Aorta (tissue), 5 donors: Measurements from ENCODE around the gene PI4KA. TPM values are rescaled to one million over a fixed set of nuclear protein-coding genes. Genes with fewer than 3 reads are reported as not detected.
"Not testable (repeated sequence)": the region's sequence is repeated elsewhere in the genome, so short reads cannot be mapped to it uniquely, and the experiment has no call there.

ENCODE experiments used
- ATAC-seq: fragments of 200-7000 bp; cut with Tn5 transposase; one replicate; pipeline ENCODE4 v1.9.1; 2022; ENCODE audit warnings: moderate library complexity; ENCODE audit not compliant: low FRiP score
- DNase-seq, 2 donors: peaks; one replicate each; pipeline ENCODE4 v3.0.0-alpha.2; 2020
- H3K27ac ChIP-seq, 2 donors: one replicate each; pipeline ENCODE4 v1.5.1; 2013; ENCODE audit warnings: low read length in 2 of 2, mild to moderate bottlenecking in 2 of 2, moderate library complexity in 2 of 2, control low read depth in 1 of 2, inconsistent platforms in 1 of 2, low read depth in 1 of 2
- H3K27me3 ChIP-seq, 2 donors: one replicate each; pipeline ENCODE4 v1.6.1; 2013; ENCODE audit warnings: control low read depth in 1 of 2, low read length in 1 of 2, mild to moderate bottlenecking in 1 of 2, moderate library complexity in 1 of 2; ENCODE audit not compliant: insufficient read depth in 2 of 2, control insufficient read depth in 1 of 2
- H3K36me3 ChIP-seq, 2 donors: one replicate each; pipeline ENCODE4 v1.6.1; 2013; ENCODE audit warnings: control low read depth in 1 of 2, low read length in 1 of 2, mild to moderate bottlenecking in 1 of 2; ENCODE audit not compliant: insufficient read depth in 2 of 2, control insufficient read depth in 1 of 2
- H3K4me1 ChIP-seq, 2 donors: one replicate each; pipeline ENCODE4 v1.6.1; 2013; ENCODE audit warnings: low read length in 2 of 2, control low read depth in 1 of 2, mild to moderate bottlenecking in 1 of 2, moderate library complexity in 1 of 2; ENCODE audit not compliant: insufficient read depth in 2 of 2, control insufficient read depth in 1 of 2
- H3K4me3 ChIP-seq, 2 donors: one replicate each; pipeline ENCODE4 v1.5.1; 2013; ENCODE audit warnings: low read length in 2 of 2, control low read depth in 1 of 2, mild to moderate bottlenecking in 1 of 2
- H3K9me3 ChIP-seq: one replicate; pipeline ENCODE4 v1.6.1; 2013; ENCODE audit warnings: mild to moderate bottlenecking, low read length; ENCODE audit not compliant: control insufficient read depth
- WGBS, 2 donors: extraction: QIAGEN DNeasy Blood & Tissue Kit; methylation state at CpG; one replicate each; pipeline ENCODE4 v1.1.7; 2013; 5-methylcytosine and 5-hydroxymethylcytosine counted together
- intact Hi-C, 2 donors: fragments of 100-400 bp; cut with DNase I; formaldehyde crosslinking; loops; one replicate each; pipeline versions ENCODE4 v1.14.2 to v1.15.0; 2022
- polyA plus RNA-seq, 2 donors: library from polyadenylated mRNA; stranded (reverse); fragments of 200-250 nt; gene quantifications; one replicate each; pipeline ENCODE4 v1.2.3, GENCODE V29; 2013
- total RNA-seq, 2 donors: library from RNA; stranded (reverse); fragmentation: NEBNext Ultra II Directional; extraction: Animal tissue kit (Norgen Biotek cat#: 25700); gene quantifications; one replicate each; pipeline ENCODE4 v1.2.1, GENCODE V29; 2021
- donor health status: healthy with polysubstance abuse.
- donor health status: Bipolar disorder and iron deficiency.
- donor health status: DM: no; HTN: no; CAD: no.
- donor health status: DM: no; HTN: no; CAD: no.
- donor health status: DM: yes; HTN: yes; CAD: no.

The PI4KA gene
- total and polyA plus RNA-seq, 4 donors: 21.9 to 107 (median 74.8) TPM

GRCh38 chr22:20843501-20843900, 15.1 kb downstream of the PI4KA start:
- no peak overlapping the region for H3K27ac ChIP-seq
- H3K36me3 ChIP-seq: no peaks in the 10 kb centered on the region
- no peak overlapping the region for H3K4me3 ChIP-seq
- 36 to 68% methylated on average over 2 of the region's 2 CpGs for WGBS, 2 donors
- DNase-seq: no peak
- no peaks in the 10 kb centered on the region for H3K27me3 ChIP-seq
- H3K4me1 ChIP-seq: no peaks in the 10 kb centered on the region
- intact Hi-C loops: no loop called here
- ATAC-seq: no peak
- H3K9me3 ChIP-seq: no peaks in the 10 kb centered on the region

- intact Hi-C loops: no loop called here
- Histone ChIP-seq H3K9me3 (no peaks in the 10 kb centered on the region), H3K27ac (no peak overlapping the region), H3K4me1 (no peaks in the 10 kb centered on the region), H3K27me3 (no peaks in the 10 kb centered on the region), H3K36me3 (no peaks in the 10 kb centered on the region), H3K4me3 (no peak overlapping the region)
- WGBS, 2 donors: 87 to 92% methylated on average over 8 of the region's 8 CpGs
- DNase-seq (no peak), ATAC-seq (no peak)
These were observed 17.8 kb downstream of the PI4KA start for GRCh38 chr22:20840646-20841371.

- Histone ChIP-seq H3K36me3 (no peaks in the 10 kb centered on the region), H3K4me3 (no peak overlapping the region), H3K27me3 (no peaks in the 10 kb centered on the region), H3K4me1 (no peaks in the 10 kb centered on the region), H3K9me3 (no peaks in the 10 kb centered on the region), H3K27ac (no peak overlapping the region)
- ATAC-seq: no peak
- intact Hi-C loops: no loop called here
- WGBS, 2 donors: 92 to 95% methylated on average over 3 of the region's 3 CpGs
- no peak for DNase-seq
These were observed 18.6 kb downstream of the PI4KA start for GRCh38 chr22:20839837-20840645.

GRCh38 chr22:20839354-20839753, 19.3 kb downstream of the PI4KA start:
- H3K27me3 ChIP-seq, ATAC-seq, H3K4me1 ChIP-seq, H3K4me3 ChIP-seq, H3K9me3 ChIP-seq, H3K27ac ChIP-seq, H3K36me3 ChIP-seq, intact Hi-C loops, DNase-seq: not testable (repeated sequence)
- 97 to 98% methylated on average over 10 of the region's 10 CpGs for WGBS, 2 donors

GRCh38 chr22:20836987-20837823, 21.4 kb downstream of the PI4KA start:
- intact Hi-C loops: no loop called here
- DNase-seq (no peak), ATAC-seq (no peak)
- Histone ChIP-seq H3K4me1 (no peaks in the 10 kb centered on the region), H3K36me3 (no peaks in the 10 kb centered on the region), H3K9me3 (no peaks in the 10 kb centered on the region), H3K27ac (no peak overlapping the region), H3K4me3 (no peak overlapping the region), H3K27me3 (no peaks in the 10 kb centered on the region)
- 97 to 98% methylated on average over 2 of the region's 2 CpGs for WGBS, 2 donors

GRCh38 chr22:20834725-20835124, 23.9 kb downstream of the PI4KA start:
- WGBS, 2 donors: 95 to 98% methylated on average over 3 of the region's 3 CpGs
- DNase-seq: no peak
- H3K36me3 ChIP-seq: peaks cover 0 to 5% of the 10 kb centered on the region in 2 donors
- ATAC-seq: no peak
- H3K4me3 ChIP-seq: no peak overlapping the region
- no peaks in the 10 kb centered on the region for H3K4me1 ChIP-seq
- intact Hi-C loops: no loop called here
- no peak overlapping the region for H3K27ac ChIP-seq
- H3K9me3 ChIP-seq: no peaks in the 10 kb centered on the region
- H3K27me3 ChIP-seq: no peaks in the 10 kb centered on the region

GRCh38 chr22:20834206-20834605, 24.4 kb downstream of the PI4KA start:
- Histone ChIP-seq H3K4me3 (no peak overlapping the region), H3K4me1 (no peaks in the 10 kb centered on the region), H3K9me3 (no peaks in the 10 kb centered on the region), H3K36me3 (peaks cover 0 to 5% of the 10 kb centered on the region in 2 donors), H3K27ac (no peak overlapping the region), H3K27me3 (no peaks in the 10 kb centered on the region)
- ATAC-seq (no peak), DNase-seq (no peak)
- intact Hi-C loops: no loop called here
- 91 to 93% methylated on average over 3 of the region's 3 CpGs for WGBS, 2 donors

- H3K9me3 ChIP-seq: no peaks in the 10 kb centered on the region
- ATAC-seq (no peak), DNase-seq (no peak)
- H3K27me3 ChIP-seq: no peaks in the 10 kb centered on the region
- 96 to 97% methylated on average over 6 of the region's 6 CpGs for WGBS, 2 donors
- no peak overlapping the region for H3K27ac ChIP-seq
- no peaks in the 10 kb centered on the region for H3K4me1 ChIP-seq
- intact Hi-C loops: no loop called here
- peaks cover 0 to 5% of the 10 kb centered on the region in 2 donors for H3K36me3 ChIP-seq
- no peak overlapping the region for H3K4me3 ChIP-seq
These were observed 25.4 kb downstream of the PI4KA start for GRCh38 chr22:20833225-20833665.
